HepG2 (cell line): ENCODE results near the gene COBL.

ENCODE experiments used
- PITX1 ChIP-seq: sonication (generic); formaldehyde crosslinking; IDR thresholded peaks from 2 replicates; pipeline ENCODE4 v1.5.1; 2020; ENCODE audit warnings: mild to moderate bottlenecking, missing genetic modification reagents
- SNAPC4 ChIP-seq: sonication (generic); formaldehyde crosslinking; IDR thresholded peaks from 2 replicates; pipeline ENCODE4 v1.4.0; 2020; ENCODE audit warnings: mild to moderate bottlenecking, missing genetic modification reagents
- ZBTB4 ChIP-seq: sonication (generic); formaldehyde crosslinking; IDR thresholded peaks from 2 replicates; pipeline ENCODE4 v1.4.0; 2020; ENCODE audit warnings: missing genetic modification reagents, mild to moderate bottlenecking, borderline replicate concordance
- TF ChIP-seq, protein P1 (sequence below): sonication (generic); formaldehyde crosslinking; IDR thresholded peaks from 2 replicates; pipeline ENCODE4 v1.9.0; 2021; ENCODE audit warnings: missing genetic modification reagents, borderline replicate concordance

DNA sequence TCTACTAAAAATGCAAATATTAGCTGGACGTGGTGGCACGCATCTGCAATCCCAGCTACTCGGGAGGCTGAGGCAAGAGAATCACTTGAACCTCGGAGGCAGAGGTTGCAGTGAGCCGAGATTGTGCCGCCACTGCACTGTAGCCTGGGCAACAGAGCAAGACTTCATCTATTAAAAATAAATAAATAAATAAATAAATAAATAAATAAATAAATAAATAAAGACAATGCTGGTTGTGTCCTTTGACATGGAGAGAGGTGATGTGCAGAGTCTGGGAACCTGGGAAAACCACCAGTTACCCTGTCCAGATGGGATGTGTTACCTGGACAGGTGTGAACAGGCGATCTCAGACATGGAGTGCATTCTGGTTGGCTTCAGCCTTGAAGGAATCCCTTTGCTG lies 102.5 kb downstream of the COBL start:
- TF ChIP-seq ZBTB4 (CRISPR knock-in tag) = no peak
- TF ChIP-seq PITX1 (CRISPR knock-in tag) = no peak
- TF ChIP-seq, protein P1, sequence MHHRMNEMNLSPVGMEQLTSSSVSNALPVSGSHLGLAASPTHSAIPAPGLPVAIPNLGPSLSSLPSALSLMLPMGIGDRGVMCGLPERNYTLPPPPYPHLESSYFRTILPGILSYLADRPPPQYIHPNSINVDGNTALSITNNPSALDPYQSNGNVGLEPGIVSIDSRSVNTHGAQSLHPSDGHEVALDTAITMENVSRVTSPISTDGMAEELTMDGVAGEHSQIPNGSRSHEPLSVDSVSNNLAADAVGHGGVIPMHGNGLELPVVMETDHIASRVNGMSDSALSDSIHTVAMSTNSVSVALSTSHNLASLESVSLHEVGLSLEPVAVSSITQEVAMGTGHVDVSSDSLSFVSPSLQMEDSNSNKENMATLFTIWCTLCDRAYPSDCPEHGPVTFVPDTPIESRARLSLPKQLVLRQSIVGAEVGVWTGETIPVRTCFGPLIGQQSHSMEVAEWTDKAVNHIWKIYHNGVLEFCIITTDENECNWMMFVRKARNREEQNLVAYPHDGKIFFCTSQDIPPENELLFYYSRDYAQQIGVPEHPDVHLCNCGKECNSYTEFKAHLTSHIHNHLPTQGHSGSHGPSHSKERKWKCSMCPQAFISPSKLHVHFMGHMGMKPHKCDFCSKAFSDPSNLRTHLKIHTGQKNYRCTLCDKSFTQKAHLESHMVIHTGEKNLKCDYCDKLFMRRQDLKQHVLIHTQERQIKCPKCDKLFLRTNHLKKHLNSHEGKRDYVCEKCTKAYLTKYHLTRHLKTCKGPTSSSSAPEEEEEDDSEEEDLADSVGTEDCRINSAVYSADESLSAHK (CRISPR knock-in tag) = no peak
- TF ChIP-seq SNAPC4 (CRISPR knock-in tag) = no peak
